HG02763 (cell line): ENCODE data around the gene SYNGR1.
"Not testable (repeated sequence)": the region's sequence is repeated elsewhere in the genome, so short reads cannot be mapped to it uniquely, and the experiment has no call there.

Source experiments
- ATAC-seq: cut with Tn5 transposase; IDR thresholded peaks from one replicate; pipeline ENCODE4 v1.9.1; 2021; ENCODE audit warnings: mild to moderate bottlenecking, moderate library complexity; ENCODE audit not compliant: unreplicated experiment

Gene SYNGR1

DNA sequence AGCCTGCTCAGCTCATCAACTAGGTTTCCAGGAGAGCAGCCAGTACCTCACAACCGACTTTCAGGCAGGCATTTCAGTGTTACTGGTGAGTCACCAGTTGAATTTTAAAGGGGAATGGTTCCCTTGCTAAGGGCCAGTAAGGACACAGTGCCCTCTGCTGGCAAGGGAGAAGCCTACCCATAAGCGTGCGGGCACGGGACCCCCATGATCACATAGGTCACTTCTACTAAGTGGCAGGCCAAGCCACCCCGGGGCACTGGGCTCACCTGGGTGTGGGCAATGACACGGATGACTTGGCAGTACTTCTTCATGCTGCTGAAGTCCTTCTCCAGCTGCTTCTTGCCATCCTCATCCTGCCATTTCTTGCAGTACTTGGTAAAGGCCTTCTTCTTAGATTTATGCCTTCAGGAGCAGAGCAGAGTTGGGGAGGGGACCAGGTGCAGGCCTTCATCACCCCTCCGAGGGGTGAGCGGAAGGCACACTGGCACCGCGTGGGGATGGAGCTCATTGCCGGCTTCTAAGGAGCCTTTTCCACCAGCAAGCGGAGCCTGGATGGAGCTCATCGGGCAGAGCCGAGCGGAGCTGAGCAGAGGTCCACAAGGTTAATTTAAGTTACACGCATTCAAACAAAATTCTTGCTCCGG is 33.2 kb upstream of the SYNGR1 start:
- ATAC-seq, result no peak

- ATAC-seq, result no peak
Measured at GRCh38 chr22:39317084-39317774, 32.6 kb upstream of the SYNGR1 start.

DNA sequence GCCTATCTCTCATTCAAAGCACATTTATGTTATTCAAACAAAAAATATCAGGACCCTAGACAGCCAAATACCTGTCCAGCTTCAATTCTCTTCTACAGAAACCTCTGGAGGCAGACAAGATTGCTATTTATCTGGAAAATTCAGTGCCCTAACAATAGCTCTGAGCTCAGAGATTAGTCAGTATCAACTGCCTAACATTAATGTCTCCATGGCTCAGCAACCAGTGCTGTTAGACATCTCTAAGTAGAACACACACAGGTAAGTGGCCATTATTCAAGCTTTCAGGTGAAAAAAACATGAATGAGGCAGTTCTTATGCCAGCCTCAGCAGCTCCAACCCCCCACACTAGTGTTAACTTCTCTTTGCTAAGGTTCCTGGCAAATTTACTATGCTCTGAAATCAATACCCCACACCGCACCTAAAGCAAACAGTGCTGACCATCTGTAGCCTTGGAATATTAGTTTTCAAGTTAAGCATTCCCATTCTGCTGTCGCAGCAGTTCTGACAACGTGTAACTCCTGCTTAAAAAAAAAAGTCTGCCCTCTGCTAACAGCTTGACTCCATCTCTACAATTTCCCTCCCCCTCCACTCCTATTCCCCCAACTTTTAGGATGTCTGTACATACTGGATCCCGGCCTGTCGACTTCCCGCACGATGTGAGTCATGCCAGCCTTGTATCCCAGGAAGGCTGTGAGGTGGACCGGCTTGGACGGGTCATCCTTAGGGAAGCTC is 31.9 kb upstream of the SYNGR1 start:
- ATAC-seq, result no peak

DNA sequence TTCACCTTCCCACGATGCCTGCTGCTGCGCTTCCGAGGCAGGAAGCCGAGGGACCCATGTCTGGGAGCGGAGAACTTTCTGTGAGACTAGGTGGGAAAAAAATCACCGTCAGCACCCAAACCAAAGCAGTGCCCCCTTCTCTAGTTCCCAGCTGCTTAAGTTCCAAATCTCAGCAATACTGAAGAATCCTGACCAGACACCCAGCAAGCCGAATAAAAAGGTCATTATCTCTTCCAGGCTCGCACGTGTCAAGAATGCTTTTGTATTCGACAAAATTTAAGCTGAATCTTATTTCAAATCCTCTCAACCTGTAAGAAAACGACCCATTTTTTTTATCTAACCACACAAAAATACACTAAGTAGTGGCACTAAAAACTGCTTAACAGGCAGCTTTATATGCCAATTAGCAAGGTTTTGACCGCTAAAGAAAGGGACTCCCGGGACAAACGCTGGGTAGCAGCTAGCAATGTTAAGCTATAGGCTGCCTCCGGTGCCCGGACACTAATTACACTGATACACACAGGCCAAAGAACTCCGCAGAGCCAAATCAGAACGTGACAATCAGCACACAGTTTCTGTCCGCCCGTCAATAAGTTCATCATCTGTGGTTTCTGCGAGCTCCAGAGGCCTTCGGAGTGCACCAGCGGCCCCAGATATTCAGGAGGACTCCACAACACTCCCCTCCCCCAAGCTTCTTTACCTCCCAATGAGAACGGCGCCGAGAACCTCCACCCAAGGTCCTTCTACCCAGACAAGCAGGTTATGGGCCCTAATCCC is 31.1 kb upstream of the SYNGR1 start:
- ATAC-seq, result peak; percentile 3

- ATAC-seq, result peak; percentile 89
Measured at GRCh38 chr22:39319284-39320022, 30.3 kb upstream of the SYNGR1 start, which contains the start of gene RPL3. Gene RPL3, minus strand, starts transcription at chr22:39319623. Its CDS starts 26 bp downstream, at chr22:39319597.

- ATAC-seq, result not testable (repeated sequence)
Measured at GRCh38 chr22:39320616-39321029, 29.2 kb upstream of the SYNGR1 start.

DNA sequence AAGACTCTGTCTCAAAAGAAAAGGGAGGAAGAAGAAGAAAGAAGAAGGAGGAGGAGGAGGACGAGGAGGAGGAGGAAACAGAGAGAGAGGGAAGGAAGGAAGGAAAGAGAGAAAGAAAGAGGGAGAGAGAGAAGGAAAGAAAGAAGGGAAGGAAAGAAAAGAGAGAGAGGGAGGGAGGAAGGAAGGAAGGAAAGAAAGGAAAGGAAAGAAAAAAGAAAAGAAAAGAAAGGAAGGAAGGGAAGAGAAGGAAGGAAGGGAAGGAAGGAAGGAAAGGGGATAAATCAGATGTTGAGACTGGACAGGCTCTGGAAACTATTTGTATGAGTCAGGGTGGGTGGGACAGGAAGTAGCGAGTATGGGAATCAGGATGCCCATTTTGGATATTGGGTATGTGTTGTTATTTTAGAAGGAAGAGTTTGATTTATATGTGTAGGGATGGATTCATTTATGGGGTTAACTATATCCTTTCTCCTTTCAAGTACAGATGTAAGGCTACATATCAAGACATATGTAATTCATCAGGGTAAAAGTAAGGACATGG is 24.3 kb upstream of the SYNGR1 start:
- no peak for ATAC-seq

- no peak for ATAC-seq
Measured at GRCh38 chr22:39327995-39328754, 21.6 kb upstream of the SYNGR1 start.

DNA sequence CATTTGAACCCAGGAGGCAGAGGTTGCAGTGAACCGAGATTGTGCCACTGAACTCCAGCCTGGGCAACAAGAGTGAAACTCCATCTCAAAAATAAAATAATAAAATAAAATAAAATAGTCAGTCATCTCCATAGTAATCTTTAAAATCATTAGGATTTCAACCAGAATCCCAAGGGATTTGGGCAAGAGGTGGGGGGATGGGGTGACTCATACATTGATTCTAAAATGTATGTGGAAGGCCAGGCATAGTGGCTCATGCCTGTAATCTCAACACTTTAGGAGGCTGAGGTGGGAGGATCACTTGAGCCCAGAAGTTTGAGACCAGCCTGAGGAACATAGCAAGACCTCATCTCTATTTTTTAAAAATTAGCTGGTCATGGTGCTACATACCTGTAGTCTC is 19.2 kb upstream of the SYNGR1 start:
- ATAC-seq, result not testable (repeated sequence)

- ATAC-seq, result no peak
Measured at GRCh38 chr22:39332441-39333064, 17.2 kb upstream of the SYNGR1 start.

- no peak for ATAC-seq
Measured at GRCh38 chr22:39336411-39336810, 13.4 kb upstream of the SYNGR1 start.

DNA sequence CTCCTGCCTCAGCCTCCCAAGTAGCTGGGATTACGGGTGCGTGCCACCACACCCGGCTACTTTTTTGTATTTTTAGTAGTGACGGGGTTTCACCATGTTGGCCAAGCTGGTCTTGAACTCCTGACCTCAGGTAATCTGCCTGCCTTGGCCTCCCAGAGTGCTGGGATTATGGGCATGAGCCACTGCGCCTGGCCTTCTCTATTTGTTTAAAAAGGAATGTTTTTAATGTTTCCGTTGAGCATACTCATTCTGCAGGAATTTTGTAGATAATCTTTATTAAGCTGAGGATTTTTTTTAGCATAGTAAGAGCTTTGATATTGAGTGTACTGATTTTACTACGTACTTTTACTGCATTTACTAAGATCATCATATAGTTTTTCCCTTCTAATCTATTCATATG is 10.0 kb upstream of the SYNGR1 start:
- not testable (repeated sequence) for ATAC-seq

GRCh38 chr22:39341179-39341578 is 8.6 kb upstream of the SYNGR1 start:
- ATAC-seq, result no peak

DNA sequence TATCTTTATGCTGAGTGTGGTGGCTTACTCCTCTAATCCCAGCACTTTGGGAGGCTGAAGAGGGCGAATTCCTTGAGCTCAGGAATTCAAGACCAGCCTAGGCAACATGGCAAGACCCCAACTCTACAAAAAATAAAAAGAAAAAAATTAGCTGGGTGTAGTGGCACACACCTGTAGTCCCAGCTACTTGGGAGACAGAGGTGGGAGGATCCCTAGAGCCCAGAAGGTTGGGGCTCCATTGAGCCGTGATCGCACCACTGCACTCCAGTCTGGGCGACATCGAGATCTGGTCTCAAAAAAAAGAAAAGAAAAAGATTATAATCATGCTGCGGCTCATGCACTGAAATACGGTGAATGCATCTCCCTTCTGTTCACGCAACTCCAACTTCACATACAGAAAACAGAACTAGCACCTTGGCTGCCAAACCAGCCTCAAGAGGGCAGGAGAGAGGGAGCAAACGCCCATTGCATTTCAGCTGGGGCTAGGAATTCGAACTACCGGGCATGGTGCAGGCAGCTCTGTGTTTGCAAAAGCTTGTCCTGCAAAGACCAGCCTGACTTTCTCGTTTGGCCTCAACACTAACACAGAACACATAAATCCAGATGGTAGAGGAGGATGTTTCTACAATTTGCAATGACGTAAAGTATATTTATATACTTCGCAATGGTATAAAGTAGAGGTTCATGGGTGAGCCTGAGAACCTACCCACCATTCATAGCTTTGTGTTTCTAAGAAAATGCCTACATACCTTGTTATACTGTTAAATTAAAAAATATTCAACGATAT is 6.3 kb upstream of the SYNGR1 start:
- no peak for ATAC-seq

DNA sequence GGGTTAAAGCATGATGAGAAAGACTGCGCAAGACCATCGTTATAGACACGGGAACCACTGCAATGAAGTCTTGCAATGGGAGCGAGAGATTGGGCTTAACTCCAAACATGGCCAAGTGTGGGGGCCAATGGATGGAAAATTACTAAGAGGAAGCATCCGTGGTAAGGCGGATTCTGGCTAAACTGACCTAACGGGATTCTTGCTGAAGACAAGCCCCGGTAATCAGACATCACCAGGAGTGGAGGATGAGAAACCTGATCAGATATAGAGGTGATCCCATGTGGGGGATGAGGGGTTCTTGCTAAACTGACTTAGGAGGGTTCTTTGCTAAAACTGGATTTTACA is 5.8 kb upstream of the SYNGR1 start:
- no peak for ATAC-seq

DNA sequence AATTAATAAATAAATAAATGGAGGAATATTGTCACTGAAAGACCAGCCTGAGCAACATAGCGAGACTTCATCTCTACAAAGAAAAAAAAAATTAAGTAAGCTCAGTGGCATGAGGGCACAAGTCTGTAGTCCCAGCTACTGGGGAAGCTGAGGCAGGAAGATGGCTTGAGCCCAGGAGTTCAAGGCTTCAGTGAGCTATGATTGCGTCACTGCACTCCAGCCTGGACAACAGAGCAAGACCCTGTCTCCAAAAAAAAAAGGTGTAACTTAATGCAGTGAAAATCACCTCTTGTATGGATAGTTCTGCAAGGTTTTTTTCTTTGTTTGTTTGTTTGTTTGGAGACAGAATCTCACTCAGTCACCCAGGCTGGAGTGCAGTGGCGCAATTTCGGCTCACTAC is 4.6 kb upstream of the SYNGR1 start:
- no peak for ATAC-seq

DNA sequence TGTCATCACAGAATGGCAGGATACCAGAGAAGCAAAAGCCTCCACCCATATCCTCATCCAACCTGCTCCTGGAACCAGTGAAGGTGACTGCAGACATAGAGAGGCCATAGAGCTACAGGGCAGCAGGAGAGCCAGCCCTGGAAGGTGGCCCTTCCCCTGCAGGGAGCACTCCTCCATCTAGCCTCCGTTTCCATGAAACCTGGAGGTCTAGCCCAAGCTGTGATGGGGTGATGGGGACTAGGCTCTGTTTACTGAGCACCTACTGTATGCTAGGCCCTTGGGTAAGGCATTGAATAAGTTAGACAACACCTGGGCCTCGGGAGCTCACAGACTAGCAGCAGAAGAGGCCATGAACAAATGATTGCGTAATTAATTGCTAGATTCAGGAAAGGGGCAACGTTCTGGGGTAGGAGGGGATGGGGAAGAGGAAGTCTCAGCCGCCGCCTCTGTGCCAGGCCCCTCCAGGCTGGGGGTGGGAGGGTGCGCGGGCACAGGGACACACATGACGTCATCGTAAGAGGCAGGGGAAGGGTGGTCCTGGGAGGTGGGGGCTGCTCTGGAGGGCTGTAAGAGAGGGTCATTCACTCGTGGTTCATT is 784 bp upstream of the SYNGR1 start:
- ATAC-seq, result no peak

DNA sequence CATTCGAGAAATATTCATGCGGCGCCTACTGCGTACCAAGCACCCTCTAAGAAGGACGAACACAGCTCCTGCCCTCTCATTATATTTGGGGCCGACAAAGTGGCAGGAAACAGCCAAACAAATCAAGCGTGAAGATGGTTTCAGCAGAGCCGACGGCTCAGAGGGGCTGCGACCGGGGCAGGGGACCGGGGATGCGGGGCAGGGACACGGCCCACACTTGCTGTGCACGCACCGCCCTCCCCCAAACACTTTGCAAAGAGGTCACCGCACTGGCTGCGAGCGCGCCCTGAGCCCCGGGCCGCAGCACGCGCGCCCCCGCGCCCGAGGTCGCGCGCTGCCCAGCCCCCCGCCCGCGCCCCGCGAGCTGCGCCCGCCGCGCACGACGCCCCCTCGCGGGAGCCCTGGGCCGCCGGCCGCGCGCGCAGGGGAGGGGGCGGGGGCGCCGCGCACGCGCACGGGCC is 255 bp upstream of the SYNGR1 start:
- ATAC-seq, result no peak
